Skeletal muscle tissue (tissue), 4 donors: Measurements from ENCODE around the gene FMO1. TPM values are rescaled to one million over a fixed set of nuclear protein-coding genes. Genes with fewer than 3 reads are reported as not detected.

Experiments used
- H3K27ac ChIP-seq: one replicate; pipeline ENCODE4 v1.7.0; 2013; ENCODE audit warnings: mild to moderate bottlenecking, low read depth, low read length, inconsistent platforms
- H3K27me3 ChIP-seq, 3 donors: one replicate each; pipeline ENCODE4 v1.7.0; 2013; ENCODE audit warnings: low read length in 3 of 3; ENCODE audit not compliant: control insufficient read depth in 3 of 3, insufficient read depth in 3 of 3
- H3K36me3 ChIP-seq, 3 donors: one replicate each; pipeline ENCODE4 v1.7.0; 2013; ENCODE audit warnings: low read length in 3 of 3; ENCODE audit not compliant: control insufficient read depth in 3 of 3, insufficient read depth in 3 of 3
- H3K4me1 ChIP-seq, 3 donors: one replicate each; pipeline ENCODE4 v1.7.0; 2013; ENCODE audit warnings: low read length in 3 of 3, mild to moderate bottlenecking in 3 of 3; ENCODE audit not compliant: control insufficient read depth in 3 of 3, insufficient read depth in 3 of 3
- H3K4me3 ChIP-seq, 3 donors: one replicate each; pipeline ENCODE4 v1.7.0; 2013; ENCODE audit warnings: low read length in 3 of 3
- H3K9ac ChIP-seq, 3 donors: one replicate each; pipeline ENCODE4 v1.7.0; 2013; ENCODE audit warnings: low read length in 3 of 3, mild to moderate bottlenecking in 3 of 3, moderate library complexity in 2 of 3, low read depth in 1 of 3
- H3K9me3 ChIP-seq, 3 donors: one replicate each; pipeline ENCODE4 v1.7.0; 2013; ENCODE audit warnings: low read length in 3 of 3; ENCODE audit not compliant: control insufficient read depth in 3 of 3
- total RNA-seq: library from RNA; depleted of rRNA; stranded (reverse); fragments of >200 nt; gene quantifications from one replicate; pipeline ENCODE4 v1.2.3, GENCODE V29; 2014
- donor health status: Osteomylitis.

FMO1 gene
- total RNA-seq, 1 donor from 2014 or later, result 5.7 TPM

- no peaks in the 10 kb centered on the region for H3K36me3 ChIP-seq
- H3K9ac ChIP-seq, result no peak overlapping the region
- peaks cover 5 to 13% (median 8%) of the 10 kb centered on the region in 3 donors for H3K27me3 ChIP-seq
- no peak overlapping the region for H3K4me3 ChIP-seq
- peaks cover 0 to 12% (median 6%) of the 10 kb centered on the region in 3 donors for H3K4me1 ChIP-seq
- H3K27ac ChIP-seq, result no peak overlapping the region
- H3K9me3 ChIP-seq, result no peaks in the 10 kb centered on the region
Observed at GRCh38 chr1:171252482-171252881, 4.2 kb downstream of the FMO1 start.

- Histone ChIP-seq H3K36me3 (no peaks in the 10 kb centered on the region), H3K9ac (no peak overlapping the region), H3K4me3 (no peak overlapping the region), H3K4me1 (peaks cover 0 to 17% (median 7%) of the 10 kb centered on the region in 3 donors), H3K27ac (no peak overlapping the region), H3K27me3 (peaks cover 8 to 17% (median 8%) of the 10 kb centered on the region in 3 donors), H3K9me3 (no peaks in the 10 kb centered on the region)
Observed at GRCh38 chr1:171254859-171255258, 6.6 kb downstream of the FMO1 start.

DNA sequence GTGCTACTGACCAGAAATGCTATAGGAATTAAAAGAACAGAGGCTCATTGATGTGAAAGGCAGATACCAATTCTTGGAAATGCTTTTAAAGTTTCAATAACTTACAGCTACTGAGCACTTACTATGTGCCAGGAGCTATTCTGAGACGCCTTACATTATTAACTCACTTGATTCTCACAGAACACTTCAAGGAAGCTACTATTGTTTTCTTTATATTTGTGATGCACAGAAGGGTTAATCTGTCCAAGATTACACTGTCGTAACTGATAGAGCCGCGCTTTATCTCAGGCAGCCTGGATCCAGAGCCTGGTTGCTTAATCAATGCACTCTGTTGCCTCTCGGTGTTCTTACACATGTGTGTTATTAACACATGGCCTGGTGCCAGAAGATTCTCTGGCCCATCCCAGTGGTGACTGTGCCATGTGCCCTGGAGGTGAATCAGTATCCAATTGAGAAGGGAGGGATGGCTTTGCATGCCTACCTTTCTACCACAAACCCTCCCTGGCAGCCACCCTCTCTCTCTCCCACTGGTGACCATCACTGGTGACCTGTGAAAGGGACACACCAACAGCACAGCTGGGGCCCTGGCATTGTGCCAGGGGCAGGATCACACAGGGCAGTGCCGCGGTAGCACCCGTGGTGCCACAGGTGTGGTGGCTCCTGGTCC, 8.8 kb downstream of the FMO1 start:
- no peak overlapping the region for H3K27ac ChIP-seq
- no peaks in the 10 kb centered on the region for H3K36me3 ChIP-seq
- H3K9me3 ChIP-seq, result no peaks in the 10 kb centered on the region
- peaks cover 0 to 10% (median 5%) of the 10 kb centered on the region in 3 donors for H3K4me1 ChIP-seq
- H3K4me3 ChIP-seq, result no peak overlapping the region
- H3K9ac ChIP-seq, result no peak overlapping the region
- H3K27me3 ChIP-seq, result peaks cover 4 to 14% (median 8%) of the 10 kb centered on the region in 3 donors

DNA sequence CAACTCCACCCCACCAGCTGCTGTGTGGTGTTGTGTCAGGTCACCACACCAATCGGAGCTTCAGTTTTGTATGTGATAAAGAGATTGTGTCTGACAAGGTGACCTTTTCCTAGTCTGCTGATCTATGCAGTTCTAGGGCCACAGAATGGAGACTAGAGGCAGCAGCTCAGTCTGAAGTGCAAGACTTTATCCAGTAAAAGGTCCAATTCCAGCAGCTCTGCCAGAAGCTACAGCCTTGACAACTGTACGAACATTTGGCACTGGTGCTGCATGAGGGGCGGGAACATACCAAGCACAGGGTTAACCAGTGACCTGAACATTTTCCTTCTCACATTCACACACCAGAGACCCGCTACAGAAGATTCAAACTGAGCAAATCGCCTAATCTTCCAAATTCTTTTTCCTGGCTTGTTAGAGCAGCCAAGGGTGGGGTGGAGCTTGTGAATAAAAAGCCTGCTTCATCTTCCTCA, 9.3 kb downstream of the FMO1 start:
- H3K4me3 ChIP-seq, result no peak overlapping the region
- H3K27me3 ChIP-seq, result peaks cover 0 to 11% (median 3%) of the 10 kb centered on the region in 3 donors
- no peaks in the 10 kb centered on the region for H3K9me3 ChIP-seq
- H3K9ac ChIP-seq, result no peak overlapping the region
- no peaks in the 10 kb centered on the region for H3K36me3 ChIP-seq
- H3K4me1 ChIP-seq, result peaks cover 0 to 10% (median 5%) of the 10 kb centered on the region in 3 donors
- no peak overlapping the region for H3K27ac ChIP-seq

DNA sequence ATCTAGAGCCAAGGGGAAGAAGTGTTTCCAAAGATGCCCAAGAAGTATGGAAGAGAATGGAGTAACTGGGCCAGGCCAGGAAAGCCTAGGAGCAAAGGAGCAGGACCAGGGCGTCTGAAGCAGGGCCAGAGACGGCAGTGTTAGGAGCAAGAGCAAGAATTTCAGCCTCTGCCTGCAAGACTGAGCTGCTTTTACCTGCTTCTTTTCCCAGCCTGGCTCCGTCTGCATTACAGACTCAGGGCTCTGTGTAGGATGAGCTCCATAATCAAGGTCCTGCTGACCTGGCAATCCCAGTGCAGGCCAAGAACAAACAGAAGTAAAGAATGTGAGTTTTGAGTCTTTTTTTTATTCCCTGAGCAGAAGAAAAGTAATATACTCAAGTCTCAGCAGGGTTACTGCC, 10.1 kb downstream of the FMO1 start:
- H3K9me3 ChIP-seq, result no peaks in the 10 kb centered on the region
- no peak overlapping the region for H3K27ac ChIP-seq
- H3K27me3 ChIP-seq, result peaks cover 0 to 9% (median 3%) of the 10 kb centered on the region in 3 donors
- peaks cover 0 to 10% (median 5%) of the 10 kb centered on the region in 3 donors for H3K4me1 ChIP-seq
- H3K9ac ChIP-seq, result no peak overlapping the region
- H3K36me3 ChIP-seq, result no peaks in the 10 kb centered on the region
- H3K4me3 ChIP-seq, result no peak overlapping the region

- peaks cover 0 to 9% (median 3%) of the 10 kb centered on the region in 3 donors for H3K27me3 ChIP-seq
- peaks cover 0 to 10% (median 5%) of the 10 kb centered on the region in 3 donors for H3K4me1 ChIP-seq
- H3K9me3 ChIP-seq, result no peaks in the 10 kb centered on the region
- no peak overlapping the region for H3K27ac ChIP-seq
- no peaks in the 10 kb centered on the region for H3K36me3 ChIP-seq
- H3K4me3 ChIP-seq, result no peak overlapping the region
- H3K9ac ChIP-seq, result no peak overlapping the region
Observed at GRCh38 chr1:171258943-171259342, 10.6 kb downstream of the FMO1 start.

DNA sequence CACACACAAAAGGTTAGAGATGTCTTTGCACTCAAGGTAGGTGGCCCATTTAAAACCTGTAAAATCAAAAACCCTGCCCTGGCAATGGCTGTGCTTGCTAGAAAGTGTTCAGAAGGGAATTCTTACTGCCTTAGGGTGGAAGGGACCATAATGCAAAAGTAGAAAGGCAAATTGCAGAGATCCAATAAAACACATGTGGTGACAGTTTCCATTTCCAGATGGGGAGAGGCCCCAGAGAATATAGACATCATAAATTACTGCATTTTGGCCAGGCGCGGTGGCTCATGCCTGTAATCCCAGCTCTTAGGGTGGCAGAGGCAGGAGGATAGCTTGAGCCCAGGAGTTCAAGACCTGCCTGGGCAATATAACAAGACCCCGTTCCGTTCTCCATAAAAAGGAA, 13.0 kb downstream of the FMO1 start:
- Histone ChIP-seq H3K4me1 (peaks cover 0 to 10% (median 5%) of the 10 kb centered on the region in 3 donors), H3K27ac (no peak overlapping the region), H3K9me3 (no peaks in the 10 kb centered on the region), H3K9ac (no peak overlapping the region), H3K36me3 (no peaks in the 10 kb centered on the region), H3K4me3 (no peak overlapping the region), H3K27me3 (peaks cover 0 to 4% (median 3%) of the 10 kb centered on the region in 3 donors)

GRCh38 chr1:171263901-171264300, 15.6 kb downstream of the FMO1 start:
- Histone ChIP-seq H3K27ac (no peak overlapping the region), H3K9me3 (no peaks in the 10 kb centered on the region), H3K4me1 (no peaks in the 10 kb centered on the region), H3K27me3 (peaks cover 0 to under 1% (median 0%) of the 10 kb centered on the region in 3 donors), H3K4me3 (no peak overlapping the region), H3K36me3 (no peaks in the 10 kb centered on the region), H3K9ac (no peak overlapping the region)

DNA sequence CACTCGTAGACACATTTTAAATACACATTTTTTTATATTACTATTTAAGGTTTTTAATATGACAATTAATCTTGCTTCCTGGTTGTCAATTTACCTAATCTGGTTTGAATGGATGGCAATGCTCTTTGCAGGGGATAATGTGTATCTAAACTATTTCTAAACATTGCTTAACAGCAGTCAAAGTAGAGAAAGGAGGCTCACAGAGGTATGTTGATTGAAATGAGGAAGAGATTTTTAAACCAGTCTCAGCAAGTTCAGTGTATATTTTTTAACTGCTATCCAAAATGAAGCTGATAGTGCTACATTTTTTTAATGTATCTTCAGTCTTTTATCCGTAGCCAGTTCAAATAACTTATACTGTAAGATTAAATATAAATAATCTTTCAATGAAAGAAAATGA, 17.4 kb downstream of the FMO1 start:
- Histone ChIP-seq H3K36me3 (no peaks in the 10 kb centered on the region), H3K4me3 (no peak overlapping the region), H3K4me1 (no peaks in the 10 kb centered on the region), H3K27me3 (no peaks in the 10 kb centered on the region), H3K9me3 (no peaks in the 10 kb centered on the region), H3K27ac (no peak overlapping the region), H3K9ac (no peak overlapping the region)

GRCh38 chr1:171266930-171267329, 18.6 kb downstream of the FMO1 start:
- H3K4me1 ChIP-seq, result no peaks in the 10 kb centered on the region
- H3K27me3 ChIP-seq, result no peaks in the 10 kb centered on the region
- H3K9me3 ChIP-seq, result no peaks in the 10 kb centered on the region
- H3K36me3 ChIP-seq, result no peaks in the 10 kb centered on the region
- no peak overlapping the region for H3K4me3 ChIP-seq
- no peak overlapping the region for H3K9ac ChIP-seq
- H3K27ac ChIP-seq, result no peak overlapping the region
